Endothelial cell of umbilical vein (primary cell): ENCODE data around the gene TCF7.

ENCODE experiments used
- EZH2 ChIP-seq: IDR thresholded peaks from 2 replicates; pipeline ENCODE4 v1.6.1; 2012; ENCODE audit warnings: borderline replicate concordance, low read depth, mild to moderate bottlenecking, moderate library complexity, low read length, inconsistent platforms; ENCODE audit not compliant: severe bottlenecking
- FOS ChIP-seq: IDR thresholded peaks from 2 replicates; pipeline ENCODE4 v1.6.1; 2011; ENCODE audit warnings: mild to moderate bottlenecking, low read length, moderate library complexity, borderline replicate concordance; ENCODE audit not compliant: insufficient read depth
- GATA2 ChIP-seq: IDR thresholded peaks from 2 replicates; pipeline ENCODE4 v1.7.0; 2011; ENCODE audit warnings: low read depth, mild to moderate bottlenecking, moderate library complexity, mixed read lengths, low read length; ENCODE audit not compliant: insufficient read length, insufficient read depth
- JUN ChIP-seq: IDR thresholded peaks from 2 replicates; pipeline ENCODE4 v1.6.1; 2011; ENCODE audit warnings: borderline replicate concordance, low read depth; ENCODE audit not compliant: insufficient read length, insufficient read depth
- MYC ChIP-seq: IDR thresholded peaks from one replicate; pipeline ENCODE4 v1.6.1; 2011; ENCODE audit warnings: mild to moderate bottlenecking, low read depth, low read length
- POLR2A ChIP-seq: IDR thresholded peaks from 2 replicates; pipeline ENCODE4 v1.6.1; 2012; ENCODE audit warnings: low read depth, mild to moderate bottlenecking, control low read depth, low read length
- POLR2AphosphoS5 ChIP-seq: IDR thresholded peaks from 2 replicates; pipeline ENCODE4 v1.6.1; 2012; ENCODE audit warnings: low read depth, mild to moderate bottlenecking, control low read depth, low read length, moderate library complexity; ENCODE audit not compliant: insufficient read depth
- TF ChIP-seq, protein P1 (sequence below), 2 donors: IDR thresholded peaks; 1 replicate in 1 of 2; 2 replicates in 1 of 2; pipeline ENCODE4 v1.5.1; 2011; ENCODE audit warnings: low read length in 2 of 2, mild to moderate bottlenecking in 2 of 2, moderate library complexity in 2 of 2, control low read depth in 1 of 2, inconsistent platforms in 1 of 2, low read depth in 1 of 2; ENCODE audit not compliant: insufficient read depth in 1 of 2; ENCODE audit errors: extremely low read depth in 1 of 2
- TF ChIP-seq, protein P2 (sequence below): IDR thresholded peaks from 2 replicates; pipeline ENCODE4 v1.6.1; 2011; ENCODE audit not compliant: insufficient read depth, insufficient read length

DNA sequence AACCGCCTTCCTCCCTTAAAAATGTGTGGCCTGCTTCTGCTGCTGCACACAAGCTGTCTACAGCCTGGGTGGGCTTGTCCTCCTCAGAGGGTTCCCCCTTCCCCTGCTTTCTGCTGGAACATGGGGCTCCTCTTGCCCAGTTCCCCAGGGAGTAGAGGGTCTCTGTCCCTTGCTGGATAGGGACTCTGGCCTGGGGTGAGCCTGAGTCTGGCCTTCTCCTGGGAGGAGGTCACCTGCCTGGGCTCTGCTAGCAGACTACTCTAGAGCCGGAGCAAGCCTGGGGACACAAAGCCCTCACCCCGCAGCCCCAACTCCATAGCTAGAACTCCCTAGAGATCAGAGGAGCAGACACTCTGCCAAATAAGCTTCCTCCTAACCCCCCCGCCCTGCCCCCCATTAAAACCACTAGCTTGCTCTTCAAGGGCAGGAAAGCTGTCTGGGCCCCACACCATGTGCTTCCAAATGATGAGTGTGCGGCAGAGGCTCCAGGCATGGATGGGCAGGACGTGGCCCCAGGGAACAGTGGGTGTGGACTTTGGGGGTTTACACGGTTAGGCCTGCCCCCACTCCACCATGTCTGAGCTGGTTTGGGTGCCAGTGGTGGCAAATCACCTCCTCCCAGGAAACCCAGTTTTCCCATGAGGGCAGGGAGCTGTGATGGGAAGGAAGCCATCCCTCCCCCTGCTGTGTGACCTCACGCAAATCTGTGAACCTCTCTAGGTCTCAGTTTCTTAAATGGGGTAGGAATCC, 10.0 kb downstream of the TCF7 start:
- TF ChIP-seq POLR2A (no peak), EZH2 (no peak), MYC (no peak), POLR2AphosphoS5 (no peak), JUN (no peak), GATA2 (no peak), FOS (no peak)
- TF ChIP-seq, protein P1, sequence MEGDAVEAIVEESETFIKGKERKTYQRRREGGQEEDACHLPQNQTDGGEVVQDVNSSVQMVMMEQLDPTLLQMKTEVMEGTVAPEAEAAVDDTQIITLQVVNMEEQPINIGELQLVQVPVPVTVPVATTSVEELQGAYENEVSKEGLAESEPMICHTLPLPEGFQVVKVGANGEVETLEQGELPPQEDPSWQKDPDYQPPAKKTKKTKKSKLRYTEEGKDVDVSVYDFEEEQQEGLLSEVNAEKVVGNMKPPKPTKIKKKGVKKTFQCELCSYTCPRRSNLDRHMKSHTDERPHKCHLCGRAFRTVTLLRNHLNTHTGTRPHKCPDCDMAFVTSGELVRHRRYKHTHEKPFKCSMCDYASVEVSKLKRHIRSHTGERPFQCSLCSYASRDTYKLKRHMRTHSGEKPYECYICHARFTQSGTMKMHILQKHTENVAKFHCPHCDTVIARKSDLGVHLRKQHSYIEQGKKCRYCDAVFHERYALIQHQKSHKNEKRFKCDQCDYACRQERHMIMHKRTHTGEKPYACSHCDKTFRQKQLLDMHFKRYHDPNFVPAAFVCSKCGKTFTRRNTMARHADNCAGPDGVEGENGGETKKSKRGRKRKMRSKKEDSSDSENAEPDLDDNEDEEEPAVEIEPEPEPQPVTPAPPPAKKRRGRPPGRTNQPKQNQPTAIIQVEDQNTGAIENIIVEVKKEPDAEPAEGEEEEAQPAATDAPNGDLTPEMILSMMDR (IDR thresholded peaks at IDR 0.05; ENCODE audit: extremely low read depth in 1 of 2, insufficient read depth in 1 of 2, low read depth in 1 of 2, low read length in 2 of 2): no peak
- TF ChIP-seq, protein P2, sequence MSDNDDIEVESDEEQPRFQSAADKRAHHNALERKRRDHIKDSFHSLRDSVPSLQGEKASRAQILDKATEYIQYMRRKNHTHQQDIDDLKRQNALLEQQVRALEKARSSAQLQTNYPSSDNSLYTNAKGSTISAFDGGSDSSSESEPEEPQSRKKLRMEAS: no peak
